GM12801 (cell line): ENCODE results near the gene ARMC12.

ENCODE experiments used
- CTCF ChIP-seq: IDR thresholded peaks from one replicate; pipeline ENCODE4 v1.5.1; 2011; ENCODE audit warnings: control low read depth; ENCODE audit not compliant: insufficient read length; ENCODE audit errors: extremely low read depth

ARMC12 gene

GRCh38 chr6:35742842-35743241 is 6.0 kb downstream of the ARMC12 start:
- TF ChIP-seq CTCF: no peak

- TF ChIP-seq CTCF: no peak
Observed at GRCh38 chr6:35745509-35745908, 8.7 kb downstream of the ARMC12 start.

DNA sequence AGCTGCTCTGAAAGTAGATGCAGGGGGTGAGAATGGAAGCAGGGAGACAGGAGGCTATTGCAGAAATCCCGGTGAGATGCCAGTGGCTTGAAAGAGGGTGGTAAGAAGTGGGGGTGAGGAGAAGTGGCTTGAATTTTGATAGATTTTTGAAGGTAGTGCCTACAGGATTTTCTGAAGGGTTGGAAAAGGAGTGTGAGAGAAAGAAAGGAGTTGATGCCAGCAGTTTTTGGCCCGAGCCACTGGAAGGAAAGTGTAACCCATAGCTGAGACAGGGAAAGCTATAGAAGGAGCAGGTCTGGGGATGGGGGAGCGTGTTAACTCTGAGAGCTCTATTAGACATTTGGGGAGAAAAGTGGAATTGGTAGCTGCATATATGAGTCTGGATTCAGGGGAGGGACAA is 9.7 kb downstream of the ARMC12 start:
- TF ChIP-seq CTCF: no peak

- no peak for TF ChIP-seq CTCF
Observed at GRCh38 chr6:35747877-35748276, 11.0 kb downstream of the ARMC12 start.

DNA sequence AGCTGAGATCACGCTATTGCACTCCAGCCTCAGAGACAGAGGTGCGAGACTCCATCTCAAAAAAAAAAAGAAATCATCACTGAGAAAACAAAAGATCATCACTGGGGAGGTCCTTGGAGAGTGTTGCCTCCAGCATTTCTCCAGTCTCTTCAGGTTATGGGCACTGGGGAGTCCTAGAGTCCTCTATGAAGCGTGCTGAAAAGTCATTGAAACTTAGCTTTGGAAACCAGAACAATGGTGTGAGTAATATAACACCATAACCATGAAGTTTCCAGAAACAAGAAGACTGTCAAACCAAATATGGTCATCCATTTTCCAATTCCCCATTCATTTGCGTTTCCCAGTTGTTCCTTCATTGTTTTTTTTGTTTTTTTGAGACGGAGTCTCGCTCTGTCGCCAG is 13.7 kb downstream of the ARMC12 start:
- no peak for TF ChIP-seq CTCF

- no peak for TF ChIP-seq CTCF
Observed at GRCh38 chr6:35751594-35751993, 14.8 kb downstream of the ARMC12 start.

- TF ChIP-seq CTCF: no peak
Observed at GRCh38 chr6:35752330-35752729, 15.5 kb downstream of the ARMC12 start.
